Heart left ventricle (tissue), 16 donors: ENCODE results near the gene MAGOHB. TPM values are rescaled to one million over a fixed set of nuclear protein-coding genes. Genes with fewer than 3 reads are reported as not detected.

ENCODE experiments used
- ATAC-seq, 4 donors: fragments of 200-7000 bp; cut with Tn5 transposase; one replicate each; pipeline ENCODE4 v1.9.1; 2020 to 2022; ENCODE audit warnings: moderate library complexity in 4 of 4, mild to moderate bottlenecking in 3 of 4, moderate number of reproducible peaks in 1 of 4
- DNase-seq, 5 donors: peaks; one replicate each; pipeline ENCODE4 v3.0.0-alpha.2; 2020
- H3K27ac ChIP-seq, 12 donors: fragments of 200-600 bp; sonication (generic) in 4 of 12; one replicate each; pipeline versions ENCODE4 v1.5.0 to v1.8.0; 2016 to 2022; ENCODE audit warnings: mild to moderate bottlenecking in 2 of 12
- H3K27me3 ChIP-seq, 9 donors: fragments of 200-600 bp; sonication (generic) in 2 of 9; one replicate each; pipeline versions ENCODE4 v1.5.1 to v1.8.0; 2016 to 2022; ENCODE audit warnings: mild to moderate bottlenecking in 3 of 9
- H3K36me3 ChIP-seq, 9 donors: fragments of 200-600 bp; sonication (generic) in 2 of 9; one replicate each; pipeline versions ENCODE4 v1.5.0 to v1.8.0; 2018 to 2022; ENCODE audit warnings: mild to moderate bottlenecking in 2 of 9
- H3K4me1 ChIP-seq, 12 donors: fragments of 200-600 bp; sonication (generic) in 4 of 12; one replicate each; pipeline versions ENCODE4 v1.5.0 to v1.8.0; 2016 to 2022; ENCODE audit warnings: mild to moderate bottlenecking in 3 of 12
- H3K4me3 ChIP-seq, 12 donors: fragments of 200-600 bp; sonication (generic) in 4 of 12; one replicate each; pipeline versions ENCODE4 v1.5.0 to v1.8.0; 2017 to 2022; ENCODE audit warnings: mild to moderate bottlenecking in 9 of 12, moderate library complexity in 4 of 12
- H3K9me3 ChIP-seq, 12 donors: fragments of 200-600 bp; sonication (generic) in 4 of 12; one replicate each; pipeline versions ENCODE4 v1.5.0 to v1.8.0; 2016 to 2022; ENCODE audit warnings: mild to moderate bottlenecking in 1 of 12
- CTCF ChIP-seq, 12 donors: fragments of 200-600 bp; sonication (generic) in 4 of 12; IDR thresholded peaks; one replicate each; pipeline versions ENCODE4 v1.5.0 to v1.8.0; 2018 to 2022; ENCODE audit warnings: antibody characterized with exemption in 12 of 12, mild to moderate bottlenecking in 5 of 12
- POLR2A ChIP-seq, 2 donors: fragments of 450-650 bp; IDR thresholded peaks; one replicate each; pipeline ENCODE4 v1.6.1; 2017; ENCODE audit warnings: antibody characterized with exemption in 2 of 2, mild to moderate bottlenecking in 2 of 2, moderate library complexity in 2 of 2
- WGBS, 4 donors: extraction: QIAGEN DNeasy Blood & Tissue Kit in 2 of 4; methylation state at CpG; one replicate each; pipeline versions ENCODE4 v1.1.5 to v1.1.7; 2013 to 2018; 5-methylcytosine and 5-hydroxymethylcytosine counted together
- intact Hi-C, 10 donors: fragments of 100-400 bp; cut with DNase I; formaldehyde crosslinking; loops; one replicate each; pipeline versions ENCODE4 v1.11.1 to v1.14.2; 2022
- polyA plus RNA-seq, 2 donors: library from polyadenylated mRNA; stranded (reverse); fragments of 200-250 nt; gene quantifications; one replicate each; pipeline ENCODE4 v1.2.3, GENCODE V29; 2013
- total RNA-seq, 9 donors: library from RNA; depleted of rRNA in 2 of 9; stranded (reverse); fragments of >200 nt in 2 of 9; fragmentation: NEBNext Ultra II Directional in 3 of 9; extraction: Animal tissue kit (Norgen Biotek cat#: 25700) in 3 of 9; gene quantifications; one replicate each; pipeline versions ENCODE4 v1.1.0 to v1.2.4, GENCODE V29; 2016 to 2023
- donor health status: ischemic (EF 13 %, LVEDD 7.1; RV severe dilation, severe dysfunction).
- donor health status: healthy with polysubstance abuse.
- donor health status: DM: no; HTN: yes; CAD: no.
- donor health status: DM: no; HTN: no; CAD: no.
- donor health status: ischemic (EF 25% LVEDD 6.9; RV normal size, moderate dysfunction).
- donor health status: ischemic (EF 25% LVEDD 5.7; RV mildly dilated, moderate dysfunction).
- donor health status: healthy.
- donor health status: DM: yes; HTN: yes; CAD: no.
- donor health status: ischemic (EF 35%, LVEDD 5.7; RV mildly dilated, moderate dysfunction).
- donor health status: nonischemic (EF 11% LVEDD 7.7; RV severe dilation, severe dysfunction).
- donor health status: DM: yes; HTN: yes; CAD: no.
- donor health status: PGD.
- donor health status: ischemic (EF 29% LVEDD 5.4; RV normal size, mild dysfunction).
- donor health status: nonischemic (EF 23%, LVEDD 6.1; RV moderate dilation, normal function).

Gene MAGOHB
- total and polyA plus RNA-seq, 11 donors, result 1.8 to 18.1 (median 12.7) TPM

- DNase-seq, result no peak
- intact Hi-C loops, result no loop called here
- 77 to 84% (median 81%) methylated on average over 10 of the region's 10 CpGs for WGBS, 4 donors
- Histone ChIP-seq H3K9me3 (no peaks in the 10 kb centered on the region), H3K27ac (no peak overlapping the region), H3K27me3 (peaks cover 0 to 17% (median 0%) of the 10 kb centered on the region in 9 donors), H3K36me3 (no peaks in the 10 kb centered on the region), H3K4me1 (no peaks in the 10 kb centered on the region), H3K4me3 (no peak overlapping the region)
- TF ChIP-seq POLR2A (IDR thresholded peaks at IDR 0.05) (no peak), CTCF (IDR thresholded peaks at IDR 0.05) (no peak)
- no peak for ATAC-seq
Observed at GRCh38 chr12:10620078-10620779, 6.8 kb upstream of the MAGOHB start.

GRCh38 chr12:10618338-10618987 lies 5.1 kb upstream of the MAGOHB start:
- ATAC-seq (no peak), DNase-seq (no peak)
- Histone ChIP-seq H3K4me3 (no peak overlapping the region), H3K36me3 (no peaks in the 10 kb centered on the region), H3K27me3 (peaks cover 0 to 17% (median 0%) of the 10 kb centered on the region in 9 donors), H3K4me1 (peaks cover 0 to 9% (median 0%) of the 10 kb centered on the region in 12 donors), H3K9me3 (no peaks in the 10 kb centered on the region), H3K27ac (no peak overlapping the region)
- 74 to 82% (median 79%) methylated on average over 5 of the region's 5 CpGs for WGBS, 4 donors
- TF ChIP-seq CTCF (IDR thresholded peaks at IDR 0.05) (no peak), POLR2A (IDR thresholded peaks at IDR 0.05) (no peak)
- intact Hi-C loops, result loop anchor here in 5 of 10 donors (5.0 to 10.0 kb wide), 2 partner anchors 106 to 134 kb away; partner anchors contain the start of gene YBX3 (in 4 of the 5)

- H3K27ac ChIP-seq, result no peak overlapping the region
- intact Hi-C loops, result loop anchor here in 5 of 10 donors (5.0 to 10.0 kb wide), 2 partner anchors 107 to 134 kb away; partner anchors contain the start of gene YBX3 (in 4 of the 5)
- peaks cover 0 to 17% (median 0%) of the 10 kb centered on the region in 9 donors for H3K27me3 ChIP-seq
- peaks cover 0 to 11% (median under 1%) of the 10 kb centered on the region in 12 donors for H3K4me1 ChIP-seq
- no peaks in the 10 kb centered on the region for H3K9me3 ChIP-seq
- H3K4me3 ChIP-seq, result no peak overlapping the region
- ATAC-seq (no peak), DNase-seq (no peak)
- TF ChIP-seq CTCF (IDR thresholded peaks at IDR 0.05), result no peak
- no peaks in the 10 kb centered on the region for H3K36me3 ChIP-seq
- WGBS, 4 donors, result 80 to 88% (median 82%) methylated on average over 6 of the region's 6 CpGs
Observed at GRCh38 chr12:10617863-10618262, 4.5 kb upstream of the MAGOHB start.

GRCh38 chr12:10615532-10615931 lies 2.1 kb upstream of the MAGOHB start:
- Histone ChIP-seq H3K27me3 (peaks cover 0 to 17% (median 0%) of the 10 kb centered on the region in 9 donors), H3K27ac (no peak overlapping the region), H3K9me3 (no peaks in the 10 kb centered on the region), H3K36me3 (peaks cover 0 to under 1% (median 0%) of the 10 kb centered on the region in 9 donors), H3K4me3 (no peak overlapping the region), H3K4me1 (peaks cover 0 to 21% (median 9%) of the 10 kb centered on the region in 12 donors)
- ATAC-seq, result no peak
- no peak for TF ChIP-seq POLR2A (IDR thresholded peaks at IDR 0.05)
- TF ChIP-seq CTCF (IDR thresholded peaks at IDR 0.05), result no peak
- no peak for DNase-seq
- 65 to 76% (median 74%) methylated on average over 4 of the region's 4 CpGs for WGBS, 4 donors
- intact Hi-C loops, result loop anchor here in 5 of 10 donors (5.0 to 10.0 kb wide), 2 partner anchors 109 to 137 kb away; partner anchors contain the start of gene YBX3 (in 4 of the 5)
